GM12874 (cell line): ENCODE data around the gene DPH1.

Experiments used
- TF ChIP-seq, protein P1 (sequence below): IDR thresholded peaks from 2 replicates; pipeline ENCODE4 v1.5.1; 2011; ENCODE audit warnings: low read depth, mild to moderate bottlenecking, control low read depth, low read length, moderate library complexity; ENCODE audit not compliant: insufficient read depth

DPH1 gene

GRCh38 chr17:2082003-2082781 is 52.2 kb downstream of the DPH1 start:
- TF ChIP-seq, protein P1, sequence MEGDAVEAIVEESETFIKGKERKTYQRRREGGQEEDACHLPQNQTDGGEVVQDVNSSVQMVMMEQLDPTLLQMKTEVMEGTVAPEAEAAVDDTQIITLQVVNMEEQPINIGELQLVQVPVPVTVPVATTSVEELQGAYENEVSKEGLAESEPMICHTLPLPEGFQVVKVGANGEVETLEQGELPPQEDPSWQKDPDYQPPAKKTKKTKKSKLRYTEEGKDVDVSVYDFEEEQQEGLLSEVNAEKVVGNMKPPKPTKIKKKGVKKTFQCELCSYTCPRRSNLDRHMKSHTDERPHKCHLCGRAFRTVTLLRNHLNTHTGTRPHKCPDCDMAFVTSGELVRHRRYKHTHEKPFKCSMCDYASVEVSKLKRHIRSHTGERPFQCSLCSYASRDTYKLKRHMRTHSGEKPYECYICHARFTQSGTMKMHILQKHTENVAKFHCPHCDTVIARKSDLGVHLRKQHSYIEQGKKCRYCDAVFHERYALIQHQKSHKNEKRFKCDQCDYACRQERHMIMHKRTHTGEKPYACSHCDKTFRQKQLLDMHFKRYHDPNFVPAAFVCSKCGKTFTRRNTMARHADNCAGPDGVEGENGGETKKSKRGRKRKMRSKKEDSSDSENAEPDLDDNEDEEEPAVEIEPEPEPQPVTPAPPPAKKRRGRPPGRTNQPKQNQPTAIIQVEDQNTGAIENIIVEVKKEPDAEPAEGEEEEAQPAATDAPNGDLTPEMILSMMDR: no peak

GRCh38 chr17:2083613-2084035 is 53.7 kb downstream of the DPH1 start:
- TF ChIP-seq, protein P1: no peak

- TF ChIP-seq, protein P1: no peak
These were observed 54.2 kb downstream of the DPH1 start for GRCh38 chr17:2084036-2084765.

GRCh38 chr17:2084766-2085647 is 55.1 kb downstream of the DPH1 start:
- TF ChIP-seq, protein P1: no peak

DNA sequence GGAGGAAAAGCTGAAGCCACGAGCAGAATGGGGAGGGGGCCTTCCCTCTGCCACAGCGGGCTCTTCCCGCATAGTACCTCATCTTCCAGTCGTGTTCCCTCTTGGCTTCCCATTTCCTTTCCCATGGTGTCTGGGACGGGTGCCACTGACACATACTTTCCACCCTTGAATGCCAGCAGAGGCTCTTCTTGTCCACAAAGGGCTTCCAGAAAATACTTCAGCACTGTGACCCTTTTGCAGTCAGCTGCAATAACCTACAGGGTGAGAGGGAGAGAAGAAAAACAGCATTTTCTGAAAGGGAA is 55.6 kb downstream of the DPH1 start:
- TF ChIP-seq, protein P1: no peak

DNA sequence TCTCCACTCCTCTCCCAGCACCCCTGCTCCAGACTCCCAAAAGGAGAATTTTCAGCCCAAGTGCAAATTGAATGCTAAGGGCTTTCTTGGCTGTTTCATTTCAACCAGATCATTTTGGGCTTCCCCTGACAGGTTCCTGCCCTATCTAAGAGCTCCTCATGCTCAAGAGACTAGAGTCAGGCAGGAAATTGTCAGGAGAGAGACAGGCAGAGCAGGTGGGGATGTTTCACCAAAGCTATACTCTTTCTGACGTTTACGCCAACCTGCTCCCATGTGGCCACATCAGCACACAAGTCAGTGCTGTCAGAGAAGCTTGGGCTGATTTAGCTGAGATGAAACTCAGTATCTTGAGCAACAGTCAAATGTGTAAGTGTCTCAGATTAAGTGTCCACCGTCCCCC is 56.4 kb downstream of the DPH1 start:
- TF ChIP-seq, protein P1: no peak
